ENCODE measurements around the gene FRMD6.
"Not testable (repeated sequence)": the region's sequence is repeated elsewhere in the genome, so short reads cannot be mapped to it uniquely, and the experiment has no call there.

FRMD6 gene

DNA sequence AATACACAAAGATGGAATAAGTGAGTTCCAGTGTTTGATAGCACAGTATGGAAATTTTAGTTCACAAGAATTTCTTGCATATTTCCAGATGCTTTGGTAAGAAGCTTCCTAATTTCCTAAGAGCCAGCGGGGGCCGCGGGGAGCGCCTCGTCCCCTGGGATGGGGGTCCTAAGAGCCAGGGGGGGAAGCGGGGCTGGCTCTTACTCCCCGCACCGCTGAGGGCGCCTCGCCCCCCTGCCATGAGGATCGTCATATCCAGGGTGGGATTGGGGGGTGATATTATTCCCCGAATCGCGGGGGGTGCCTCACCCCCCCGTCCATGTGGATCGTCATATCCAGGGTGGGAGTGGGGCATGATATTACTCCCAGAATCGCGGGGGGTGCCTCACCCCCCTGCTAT lies 108.2 kb downstream of the FRMD6 start:
- DNase-seq (ENCODE audit: extremely low spot score): no peak
- POLR2A ChIA-PET: no interaction called here
- TF ChIP-seq FOXM1 (IDR thresholded peaks at IDR 0.05; ENCODE audit: borderline replicate concordance) (no peak), FOXA1 (IDR thresholded peaks at IDR 0.05) (no peak), TARDBP (IDR thresholded peaks at IDR 0.05) (no peak), ZNF384 (IDR thresholded peaks at IDR 0.05) (no peak), NFRKB (IDR thresholded peaks at IDR 0.05) (no peak), ARNT (IDR thresholded peaks at IDR 0.05) (no peak), FOXK2 (IDR thresholded peaks at IDR 0.05) (no peak), BHLHE40 (IDR thresholded peaks at IDR 0.05; ENCODE audit: borderline replicate concordance) (no peak), SP1 (IDR thresholded peaks at IDR 0.05) (no peak), HDGF (IDR thresholded peaks at IDR 0.05; ENCODE audit: borderline replicate concordance) (no peak), L3MBTL2 (conservative IDR thresholded peaks at IDR 0.05) (no peak), CTBP1 (IDR thresholded peaks at IDR 0.05; ENCODE audit: borderline replicate concordance) (no peak), SUZ12 (IDR thresholded peaks at IDR 0.05) (no peak), ELF4 (IDR thresholded peaks at IDR 0.05) (no peak), LEF1 (IDR thresholded peaks at IDR 0.05; ENCODE audit: borderline replicate concordance) (no peak)
- TF ChIP-seq, protein P1, sequence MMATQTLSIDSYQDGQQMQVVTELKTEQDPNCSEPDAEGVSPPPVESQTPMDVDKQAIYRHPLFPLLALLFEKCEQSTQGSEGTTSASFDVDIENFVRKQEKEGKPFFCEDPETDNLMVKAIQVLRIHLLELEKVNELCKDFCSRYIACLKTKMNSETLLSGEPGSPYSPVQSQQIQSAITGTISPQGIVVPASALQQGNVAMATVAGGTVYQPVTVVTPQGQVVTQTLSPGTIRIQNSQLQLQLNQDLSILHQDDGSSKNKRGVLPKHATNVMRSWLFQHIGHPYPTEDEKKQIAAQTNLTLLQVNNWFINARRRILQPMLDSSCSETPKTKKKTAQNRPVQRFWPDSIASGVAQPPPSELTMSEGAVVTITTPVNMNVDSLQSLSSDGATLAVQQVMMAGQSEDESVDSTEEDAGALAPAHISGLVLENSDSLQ (IDR thresholded peaks at IDR 0.05): no peak
- CTCF ChIA-PET: no interaction called here

GRCh38 chr14:51765726-51766125 lies 114.0 kb downstream of the FRMD6 start:
- POLR2A ChIA-PET; DNase-seq (ENCODE audit: extremely low spot score): not testable (repeated sequence)
- CTCF ChIA-PET: interaction anchor here (0.9 kb wide), 1 partner anchor 10 kb away, joined by 3 read pairs; no protein-coding TSS in a partner anchor

- POLR2A ChIA-PET; DNase-seq (ENCODE audit: extremely low spot score); CTCF ChIA-PET: not testable (repeated sequence)
Measured at GRCh38 chr14:51766586-51766985, 114.9 kb downstream of the FRMD6 start.

GRCh38 chr14:51769261-51769660 lies 117.6 kb downstream of the FRMD6 start:
- POLR2A ChIA-PET; DNase-seq (ENCODE audit: extremely low spot score); CTCF ChIA-PET: not testable (repeated sequence)

DNA sequence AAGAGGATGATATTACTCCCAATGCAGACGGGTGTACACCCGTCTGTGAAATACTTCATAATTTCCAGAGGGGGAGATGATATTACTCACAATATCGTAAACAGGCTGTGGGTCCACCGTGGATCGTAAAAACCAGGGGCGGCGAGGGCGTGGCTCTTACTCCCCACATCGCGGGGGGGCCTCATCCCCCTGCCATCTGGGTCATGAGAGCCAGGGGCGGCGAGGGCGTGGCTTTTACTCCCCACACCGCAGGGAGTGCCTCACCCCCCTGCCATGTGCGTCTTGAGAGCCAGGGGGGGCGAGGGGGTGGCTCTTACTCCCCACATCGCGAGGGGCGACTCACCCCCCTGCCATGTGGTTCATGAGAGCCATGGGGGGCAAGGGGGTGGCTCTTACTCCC lies 122.5 kb downstream of the FRMD6 start:
- CTCF ChIA-PET: interaction anchor here (1.3 kb wide), 1 partner anchor 121 kb away, joined by 4 read pairs; no protein-coding TSS in a partner anchor
- no peak for DNase-seq (ENCODE audit: extremely low spot score)
- POLR2A ChIA-PET: no interaction called here
- TF ChIP-seq SP1 (IDR thresholded peaks at IDR 0.05) (no peak), CTBP1 (IDR thresholded peaks at IDR 0.05; ENCODE audit: borderline replicate concordance) (no peak), NFRKB (IDR thresholded peaks at IDR 0.05) (no peak), L3MBTL2 (conservative IDR thresholded peaks at IDR 0.05) (no peak), FOXA1 (IDR thresholded peaks at IDR 0.05) (no peak), ELF4 (IDR thresholded peaks at IDR 0.05) (no peak), BHLHE40 (IDR thresholded peaks at IDR 0.05; ENCODE audit: borderline replicate concordance) (no peak), FOXK2 (IDR thresholded peaks at IDR 0.05) (no peak), TARDBP (IDR thresholded peaks at IDR 0.05) (no peak), ZNF384 (IDR thresholded peaks at IDR 0.05) (no peak), ARNT (IDR thresholded peaks at IDR 0.05) (no peak), FOXM1 (IDR thresholded peaks at IDR 0.05; ENCODE audit: borderline replicate concordance) (no peak), LEF1 (IDR thresholded peaks at IDR 0.05; ENCODE audit: borderline replicate concordance) (no peak), SUZ12 (IDR thresholded peaks at IDR 0.05) (no peak)
- TF ChIP-seq, protein P1 (IDR thresholded peaks at IDR 0.05): no peak

DNA sequence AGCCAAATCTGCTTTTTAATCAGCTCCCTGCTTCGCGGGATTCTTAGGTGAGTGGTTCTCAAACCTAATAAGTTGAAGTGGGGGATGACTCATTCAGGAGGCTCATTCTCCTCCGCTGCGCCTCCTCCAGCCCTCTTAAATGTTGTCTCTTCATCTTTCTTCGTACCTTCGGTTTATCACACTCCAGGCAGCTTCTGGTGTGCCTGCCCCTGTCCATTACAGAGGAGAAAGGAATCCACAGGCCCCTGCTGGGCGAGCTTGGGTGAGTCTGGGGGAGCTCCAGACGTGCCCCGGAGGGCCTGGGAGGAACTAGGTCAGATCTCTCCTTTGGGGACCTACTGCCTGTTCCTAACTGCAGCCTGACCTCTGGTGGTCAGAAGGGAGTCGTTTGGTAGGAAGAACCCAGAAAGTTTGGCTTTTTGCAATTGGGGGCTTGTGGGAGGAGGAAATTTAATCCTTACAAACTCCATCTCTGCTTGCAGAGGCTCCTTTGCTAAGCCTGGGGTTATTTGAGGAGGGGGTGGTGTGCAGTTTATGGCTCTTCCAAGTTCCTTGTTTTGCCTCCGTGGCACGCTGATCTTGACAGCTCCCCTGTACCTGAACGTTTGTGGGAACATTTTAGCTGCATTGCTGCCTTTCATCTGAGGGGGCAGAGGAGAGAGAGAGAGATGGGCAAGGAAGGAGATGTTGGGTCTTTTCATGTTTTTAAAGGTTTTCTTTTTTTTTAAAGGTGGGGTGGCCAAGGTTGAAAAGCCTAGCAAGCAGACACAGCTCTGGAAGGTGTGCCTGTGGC lies 124.6 kb downstream of the FRMD6 start:
- ChIA-PET POLR2A (interaction anchor here (0.9 to 1.4 kb wide), 3 partner anchors 124 to 833 kb away, joined by 3 to 6 read pairs (median 4); partner anchors contain the start of gene FRMD6), CTCF (interaction anchor here (0.5 to 2.6 kb wide), 24 partner anchors 11 to 693 kb away, joined by 3 to 27 read pairs (median 4); no protein-coding TSS in a partner anchor)
- TF ChIP-seq SP1 (IDR thresholded peaks at IDR 0.05): no peak
- no peak for TF ChIP-seq FOXA1 (IDR thresholded peaks at IDR 0.05)
- no peak for TF ChIP-seq ZNF384 (IDR thresholded peaks at IDR 0.05)
- TF ChIP-seq L3MBTL2 (conservative IDR thresholded peaks at IDR 0.05): no peak
- no peak for TF ChIP-seq FOXK2 (IDR thresholded peaks at IDR 0.05)
- no peak for TF ChIP-seq CTBP1 (IDR thresholded peaks at IDR 0.05; ENCODE audit: borderline replicate concordance)
- TF ChIP-seq LEF1 (IDR thresholded peaks at IDR 0.05; ENCODE audit: borderline replicate concordance): no peak
- TF ChIP-seq, protein P1 (IDR thresholded peaks at IDR 0.05): no peak
- TF ChIP-seq FOXM1 (IDR thresholded peaks at IDR 0.05; ENCODE audit: borderline replicate concordance): no peak
- TF ChIP-seq HDGF (IDR thresholded peaks at IDR 0.05; ENCODE audit: borderline replicate concordance): no peak
- peak; percentile 70 for DNase-seq (ENCODE audit: extremely low spot score)
